ENCODE data around the gene RAPGEF2.
"Not testable (repeated sequence)": the region's sequence is repeated elsewhere in the genome, so short reads cannot be mapped to it uniquely, and the experiment has no call there.

RAPGEF2 gene

GRCh38 chr4:159098482-159099127 is 4.3 kb upstream of the RAPGEF2 start:
- DNase-seq: no peak

- DNase-seq: no peak
Measured at GRCh38 chr4:159101988-159102621, 774 bp upstream of the RAPGEF2 start.

- DNase-seq: peak; percentile 26
Measured at GRCh38 chr4:159103384-159103990, 608 bp downstream of the RAPGEF2 start.

GRCh38 chr4:159104694-159105414 is 2.0 kb downstream of the RAPGEF2 start:
- DNase-seq: peak; percentile 32

- peak; percentile 58 for DNase-seq
Measured at GRCh38 chr4:159105761-159106243, 2.9 kb downstream of the RAPGEF2 start.

GRCh38 chr4:159106636-159107035 is 3.8 kb downstream of the RAPGEF2 start:
- DNase-seq: no peak

GRCh38 chr4:159107203-159107925 is 4.5 kb downstream of the RAPGEF2 start:
- DNase-seq: peak; percentile 28

GRCh38 chr4:159108124-159108523 is 5.2 kb downstream of the RAPGEF2 start:
- no peak for DNase-seq

GRCh38 chr4:159110961-159111360 is 8.1 kb downstream of the RAPGEF2 start:
- DNase-seq: no peak

GRCh38 chr4:159111416-159111815 is 8.5 kb downstream of the RAPGEF2 start:
- DNase-seq: no peak

GRCh38 chr4:159113366-159113765 is 10.5 kb downstream of the RAPGEF2 start:
- DNase-seq: not testable (repeated sequence)

GRCh38 chr4:159116098-159116497 is 13.2 kb downstream of the RAPGEF2 start:
- DNase-seq: not testable (repeated sequence)

GRCh38 chr4:159116693-159117092 is 13.8 kb downstream of the RAPGEF2 start:
- not testable (repeated sequence) for DNase-seq

- DNase-seq: no peak
Measured at GRCh38 chr4:159117564-159117963, 14.7 kb downstream of the RAPGEF2 start.

- DNase-seq: no peak
Measured at GRCh38 chr4:159117968-159118367, 15.1 kb downstream of the RAPGEF2 start.

GRCh38 chr4:159121371-159121770 is 18.5 kb downstream of the RAPGEF2 start:
- DNase-seq: no peak

- DNase-seq: no peak
Measured at GRCh38 chr4:159126716-159127115, 23.8 kb downstream of the RAPGEF2 start.

- DNase-seq: no peak
Measured at GRCh38 chr4:159127745-159128518, 25.1 kb downstream of the RAPGEF2 start.

GRCh38 chr4:159129814-159130550 is 27.1 kb downstream of the RAPGEF2 start:
- no peak for DNase-seq

- no peak for DNase-seq
Measured at GRCh38 chr4:159131564-159131963, 28.7 kb downstream of the RAPGEF2 start.

GRCh38 chr4:159134429-159134828 is 31.6 kb downstream of the RAPGEF2 start:
- DNase-seq: no peak

Data from fibroblast of skin of right quadriceps (primary cell).